Left renal pelvis (tissue), 4 donors: Measurements from ENCODE around the gene FAM107A. TPM values are rescaled to one million over a fixed set of nuclear protein-coding genes. Genes with fewer than 3 reads are reported as not detected.

Experiments
- DNase-seq, 4 donors: peaks; one replicate each; pipeline ENCODE4 v3.0.0-alpha.2; 2013; ENCODE audit warnings: low read depth in 4 of 4, low spot score in 3 of 4
- polyA plus RNA-seq, 4 donors: library from polyadenylated mRNA; unstranded; fragments of 120-200 nt; gene quantifications; one replicate each; pipeline ENCODE4 v1.2.1, GENCODE V29; 2013; ENCODE audit not compliant: insufficient read length in 4 of 4

The FAM107A gene
- polyA plus RNA-seq, 4 donors: 3.0 to 6.0 (median 4.3) TPM

DNA sequence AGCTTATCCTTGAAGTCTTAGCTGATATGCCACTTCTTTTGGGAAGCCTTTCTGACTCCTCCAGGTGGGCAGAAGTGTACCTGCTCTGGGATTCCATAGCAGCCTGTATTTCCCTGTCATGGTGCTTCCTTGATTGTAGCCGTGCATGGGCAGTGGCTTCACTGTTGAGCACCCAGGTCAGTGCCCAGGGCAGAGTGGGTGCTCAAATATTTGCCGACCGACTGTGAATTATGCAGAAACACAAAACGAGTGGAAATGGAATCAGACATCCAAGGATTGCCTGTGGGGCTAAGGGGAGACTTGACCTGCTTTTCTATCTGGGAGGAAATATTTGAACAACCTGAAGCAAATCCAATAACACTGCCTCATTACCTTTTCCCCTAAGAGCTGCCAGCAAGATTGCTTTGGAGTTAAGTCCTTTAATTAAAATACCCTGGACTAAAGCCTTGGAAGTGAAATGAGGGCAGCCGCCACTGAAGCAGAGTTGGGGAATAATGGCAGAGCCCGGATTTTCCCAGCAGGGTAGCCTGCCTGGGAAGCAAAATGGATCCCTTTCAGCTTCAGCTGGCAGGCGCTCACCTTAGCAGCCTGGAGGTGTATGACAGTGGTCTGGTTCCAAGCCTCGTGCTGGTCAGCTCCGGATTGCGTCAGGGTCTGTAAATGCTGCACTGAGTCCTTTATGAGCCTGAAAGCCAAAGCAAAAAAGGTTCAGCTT lies 55.1 kb downstream of the FAM107A start:
- DNase-seq: no peak

DNA sequence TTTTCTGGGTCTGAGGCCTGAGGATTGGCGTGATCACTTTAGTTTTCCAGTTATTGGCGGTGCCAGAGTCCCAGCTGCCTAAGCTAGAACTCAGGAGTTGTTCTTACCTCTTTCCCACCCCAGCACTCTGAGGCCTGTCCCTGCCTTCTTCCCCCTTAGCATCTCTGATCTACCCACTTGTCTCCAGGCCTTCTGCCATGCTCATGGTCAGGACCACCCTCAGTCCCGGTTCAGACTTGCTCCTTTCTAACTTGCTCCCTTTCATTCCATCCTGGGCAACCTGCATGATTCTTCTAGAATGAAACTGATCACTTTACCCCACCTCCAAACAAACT lies 55.9 kb downstream of the FAM107A start:
- DNase-seq: no peak

DNA sequence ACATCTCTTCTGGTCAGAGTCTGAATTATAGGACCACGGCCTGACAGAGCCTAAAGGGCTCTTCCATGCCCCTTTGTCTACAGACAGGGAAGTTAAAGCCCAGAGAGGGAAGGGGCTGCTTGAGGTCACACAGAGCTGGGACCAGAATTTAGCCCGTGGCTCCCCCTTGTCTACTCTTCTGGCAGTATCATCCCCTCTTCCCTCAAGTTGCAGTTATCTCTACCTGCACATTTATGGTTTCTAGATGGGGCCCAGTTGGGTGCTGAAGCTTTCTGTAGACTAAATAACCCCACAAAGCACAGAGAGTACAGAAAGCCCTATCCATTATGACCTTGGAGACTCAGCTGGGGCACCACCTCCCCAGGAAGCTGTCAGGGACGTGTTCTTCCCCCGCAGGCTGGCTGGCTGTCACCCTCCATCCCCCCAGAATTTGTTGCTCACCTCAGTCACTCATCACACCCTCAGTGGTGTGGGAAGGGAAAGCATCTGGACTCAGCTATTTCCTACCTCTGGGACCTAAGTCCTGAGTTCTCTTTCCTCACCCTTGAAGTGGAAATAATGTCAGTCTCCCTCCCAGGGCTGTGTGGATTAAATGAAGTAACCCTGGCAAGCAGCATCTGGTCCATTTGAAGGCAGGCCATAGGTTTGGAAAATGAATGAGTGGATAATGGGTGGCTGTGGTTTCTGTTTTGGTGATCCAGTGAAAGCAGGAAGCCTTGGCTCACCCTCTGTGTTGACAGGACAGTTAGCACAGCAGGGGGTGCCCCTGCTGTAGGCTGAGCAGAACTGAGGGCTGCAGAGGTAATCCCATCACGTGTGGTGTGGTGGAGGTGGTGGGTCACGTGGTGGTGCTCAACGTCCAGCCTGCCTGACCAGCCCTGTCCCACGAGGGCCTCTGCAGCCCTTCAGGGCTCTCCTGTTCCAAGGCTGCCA lies 56.5 kb downstream of the FAM107A start:
- DNase-seq: no peak

DNA sequence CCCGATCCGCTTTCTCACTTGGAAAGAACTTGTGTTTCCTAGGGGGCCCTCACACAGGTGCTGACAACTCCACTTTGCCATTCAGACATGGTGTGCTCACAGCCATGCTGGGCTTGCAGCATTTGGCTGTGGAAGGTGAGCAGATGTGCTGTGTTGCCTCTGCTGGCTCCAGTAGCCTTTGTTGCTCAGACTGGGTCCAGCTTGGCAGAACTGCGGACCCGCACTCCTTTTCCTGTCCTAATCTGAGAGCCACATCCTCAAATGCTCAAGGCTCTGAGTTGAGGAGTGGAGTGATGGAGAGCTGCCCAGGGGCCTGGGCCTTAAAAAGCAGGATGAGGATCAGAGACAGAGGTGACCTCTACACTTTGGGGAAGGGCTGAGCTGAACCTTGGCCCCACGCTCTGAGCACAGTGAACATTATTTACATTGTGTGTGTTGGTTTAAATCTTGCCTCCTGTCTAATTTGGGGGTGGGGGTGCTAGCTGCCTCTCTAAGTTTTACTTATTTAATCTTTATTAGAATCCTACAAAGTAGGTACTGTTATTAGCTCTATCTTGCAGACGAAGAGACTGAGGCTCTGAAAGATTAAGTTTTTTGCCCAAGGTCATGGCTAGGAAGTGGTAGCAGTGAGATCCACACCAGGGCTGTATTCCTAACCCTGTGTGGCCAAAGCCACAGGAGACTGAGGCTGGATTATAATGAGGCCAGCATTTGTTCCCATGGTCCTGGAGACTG lies 57.4 kb downstream of the FAM107A start:
- DNase-seq: no peak

DNA sequence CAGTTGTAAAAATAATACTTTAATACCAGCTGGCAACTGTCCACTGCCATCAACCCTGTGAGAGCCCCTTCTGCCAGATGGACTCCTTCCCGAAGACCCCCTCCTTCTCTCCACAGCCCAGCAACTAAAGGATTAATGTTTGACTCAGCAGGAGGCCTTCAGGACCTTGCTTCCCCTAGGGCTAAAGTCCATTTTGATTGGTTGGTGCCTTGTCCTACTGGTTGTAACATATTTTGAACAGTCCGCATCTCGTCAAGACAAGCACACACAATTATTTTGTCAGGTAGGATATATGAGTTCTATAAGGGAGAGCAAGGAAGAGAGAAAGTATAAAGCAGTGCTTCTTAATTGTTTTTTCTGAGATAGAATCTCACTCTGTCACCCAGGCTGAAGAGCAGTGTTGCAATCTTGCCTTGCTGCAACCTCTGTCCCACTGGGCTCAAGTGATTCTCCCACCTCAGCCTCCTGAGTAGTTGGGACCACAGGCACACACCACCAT lies 58.9 kb downstream of the FAM107A start:
- no peak for DNase-seq

DNA sequence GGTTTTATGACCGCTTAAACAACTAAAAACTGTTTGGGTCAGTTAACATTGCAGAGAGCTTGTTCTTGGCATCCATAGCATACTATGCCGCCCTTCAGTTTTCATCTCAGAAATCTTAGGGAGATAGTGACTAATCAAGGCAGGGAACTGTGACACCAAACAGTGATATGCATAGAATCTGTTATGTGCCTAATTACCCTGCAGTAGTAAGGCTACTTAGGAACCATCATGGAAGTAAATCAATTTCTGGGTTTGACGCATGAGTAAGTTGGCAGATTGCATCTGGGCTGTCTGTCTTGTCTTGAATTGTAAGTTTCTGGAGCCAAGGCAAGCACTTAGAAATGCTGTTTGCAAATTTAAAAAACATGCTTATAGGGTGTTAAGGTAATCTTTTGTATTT lies 62.8 kb downstream of the FAM107A start:
- DNase-seq: no peak

Other genes with a start within 250 kb of the FAM107A start
- 10 to 100 TPM; 23.2 to 30.6 (median 28.0) TPM for gene PXK, start 244.5 kb downstream of the FAM107A start, polyA plus RNA-seq
- gene PDHB, start 143.6 kb downstream of the FAM107A start, polyA plus RNA-seq: 100 to 1,000 TPM in 3 of 4 donors, 10 to 100 TPM in 1; 70.6 to 125 (median 108) TPM
- gene KCTD6, start 85.3 kb downstream of the FAM107A start, polyA plus RNA-seq: 10 to 100 TPM; 24.0 to 35.1 (median 32.0) TPM
- gene ACOX2, start 40.2 kb downstream of the FAM107A start, polyA plus RNA-seq: 10 to 100 TPM; 19.0 to 40.0 (median 35.4) TPM
- gene FAM3D, start 89.4 kb upstream of the FAM107A start, polyA plus RNA-seq: 1 to 10 TPM in 2 of 4 donors, under 1 TPM in 2; 0.20 to 3.0 (median 0.92) TPM